Mesodermal cell (in vitro differentiated cells): ENCODE results near the gene ACTL6B. TPM values are rescaled to one million over a fixed set of nuclear protein-coding genes. Genes with fewer than 3 reads are reported as not detected.
"Not testable (repeated sequence)": the region's sequence is repeated elsewhere in the genome, so short reads cannot be mapped to it uniquely, and the experiment has no call there.

Source experiments
- H3K27ac ChIP-seq: 2 replicates; pipeline ENCODE4 v1.7.0; 2013; ENCODE audit warnings: mild to moderate bottlenecking, low read depth, low read length, moderate library complexity; ENCODE audit not compliant: severe bottlenecking
- H3K36me3 ChIP-seq: 2 replicates; pipeline ENCODE4 v1.7.1; 2013; ENCODE audit warnings: mild to moderate bottlenecking, low read length, moderate library complexity; ENCODE audit not compliant: control insufficient read depth, insufficient read depth
- H3K4me1 ChIP-seq: one replicate; pipeline ENCODE4 v1.7.1; 2013; ENCODE audit warnings: mild to moderate bottlenecking, low read length; ENCODE audit not compliant: insufficient read depth, control insufficient read depth, poor library complexity, severe bottlenecking
- H3K4me3 ChIP-seq: 2 replicates; pipeline ENCODE4 v1.7.0; 2013; ENCODE audit warnings: low read length, control low read depth, mild to moderate bottlenecking; ENCODE audit not compliant: insufficient read depth, poor library complexity, severe bottlenecking; ENCODE audit errors: extremely low read depth
- H3K9me3 ChIP-seq: 2 replicates; pipeline ENCODE4 v1.7.1; 2013; ENCODE audit warnings: mild to moderate bottlenecking, low read length, moderate library complexity; ENCODE audit not compliant: control insufficient read depth
- WGBS, 2 experiments: methylation state at CpG; one replicate each; pipeline ENCODE4 v1.1.5; 2013; ENCODE audit warnings: missing lambda C conversion rate in 2 of 2; ENCODE audit not compliant: insufficient coverage in 2 of 2; 5-methylcytosine and 5-hydroxymethylcytosine counted together
- polyA plus RNA-seq, 2 experiments: library from polyadenylated mRNA; stranded (reverse); fragments of 50-300 nt; gene quantifications; one replicate each; pipeline ENCODE4 v1.2.3, GENCODE V29; 2013

Gene ACTL6B
- 1.4 TPM for polyA plus RNA-seq (2013, experiment 1 of 2)
- 1.5 TPM for polyA plus RNA-seq (2013, experiment 2 of 2)

- 7 to 10% methylated on average over 47 to 62 of the region's 63 CpGs for WGBS, 2 experiments
- Histone ChIP-seq H3K4me3 (no peak within 1 kb of the TSS), H3K4me1 (no peaks in the 10 kb centered on the region), H3K36me3 (no peaks in the 10 kb centered on the region), H3K27ac (no peak within 1 kb of the TSS), H3K9me3 (no peaks in the 10 kb centered on the region)
Observed at GRCh38 chr7:100655908-100656674, at the start of gene ACTL6B. Gene ACTL6B (minus strand): TSS chr7:100656448. CDS start chr7:100656354, 94 bp downstream.

- H3K9me3 ChIP-seq: no peaks in the 10 kb centered on the region
- 0 to 1% methylated on average over 19 to 25 of the region's 25 CpGs for WGBS, 2 experiments
- peaks cover 10% of the 10 kb centered on the region for H3K4me1 ChIP-seq
- H3K4me3 ChIP-seq: peak overlapping the region; percentile 97
- H3K27ac ChIP-seq: peak overlapping the region; percentile 95
- peaks cover 22% of the 10 kb centered on the region for H3K36me3 ChIP-seq
Observed at GRCh38 chr7:100705320-100705752, 49.1 kb upstream of the ACTL6B start.

GRCh38 chr7:100701089-100701488, 44.8 kb upstream of the ACTL6B start:
- H3K27ac ChIP-seq, H3K4me1 ChIP-seq, H3K4me3 ChIP-seq, H3K36me3 ChIP-seq, H3K9me3 ChIP-seq: not testable (repeated sequence)
- 91 to 96% methylated on average over 3 of the region's 3 CpGs for WGBS, 2 experiments

GRCh38 chr7:100699018-100699417, 42.8 kb upstream of the ACTL6B start:
- Histone ChIP-seq H3K27ac (no peak overlapping the region), H3K9me3 (no peaks in the 10 kb centered on the region), H3K36me3 (no peaks in the 10 kb centered on the region), H3K4me3 (no peak overlapping the region), H3K4me1 (no peaks in the 10 kb centered on the region)
- WGBS, 2 experiments: 88 to 95% methylated on average over 5 of the region's 6 CpGs

- Histone ChIP-seq H3K36me3 (peaks cover 2% of the 10 kb centered on the region), H3K4me1 (peaks cover 16% of the 10 kb centered on the region), H3K9me3 (no peaks in the 10 kb centered on the region), H3K4me3 (no peak overlapping the region), H3K27ac (no peak overlapping the region)
- 90 to 95% methylated on average over 2 to 4 of the region's 6 CpGs for WGBS, 2 experiments
Observed at GRCh38 chr7:100696123-100696521, 39.9 kb upstream of the ACTL6B start.

GRCh38 chr7:100694098-100694745, 38.0 kb upstream of the ACTL6B start, which contains the start of gene GIGYF1:
Gene GIGYF1 (minus strand): TSS chr7:100694250. CDS start chr7:100688238, 6,012 bp downstream.
- Histone ChIP-seq H3K9me3 (no peaks in the 10 kb centered on the region), H3K4me1 (peaks cover 22% of the 10 kb centered on the region), H3K27ac (peak within 1 kb of the TSS; percentile 29), H3K36me3 (peaks cover 18% of the 10 kb centered on the region), H3K4me3 (peak within 1 kb of the TSS; percentile 86)
- 1% methylated on average over 14 to 20 of the region's 102 CpGs for WGBS, 2 experiments

GRCh38 chr7:100693312-100694097, 37.3 kb upstream of the ACTL6B start:
- Histone ChIP-seq H3K4me3 (peak overlapping the region; percentile 86), H3K27ac (peak overlapping the region; percentile 29), H3K4me1 (peaks cover 22% of the 10 kb centered on the region), H3K9me3 (no peaks in the 10 kb centered on the region), H3K36me3 (peaks cover 24% of the 10 kb centered on the region)
- WGBS, 2 experiments: 0% methylated on average over 24 to 78 of the region's 81 CpGs

- Histone ChIP-seq H3K4me3 (peak overlapping the region; percentile 86), H3K9me3 (no peaks in the 10 kb centered on the region), H3K27ac (no peak overlapping the region), H3K4me1 (peaks cover 26% of the 10 kb centered on the region), H3K36me3 (peaks cover 32% of the 10 kb centered on the region)
- WGBS, 2 experiments: 71% methylated on average over 3 of the region's 6 CpGs
Observed at GRCh38 chr7:100692578-100692961, 36.3 kb upstream of the ACTL6B start.

GRCh38 chr7:100691676-100692577, 35.7 kb upstream of the ACTL6B start:
- H3K4me1 ChIP-seq: peaks cover 27% of the 10 kb centered on the region
- peak overlapping the region; percentile 43 for H3K27ac ChIP-seq
- H3K4me3 ChIP-seq: peak overlapping the region; percentile 86
- peaks cover 39% of the 10 kb centered on the region for H3K36me3 ChIP-seq
- WGBS, 2 experiments: 19 to 31% methylated on average over 17 to 19 of the region's 28 CpGs
- no peaks in the 10 kb centered on the region for H3K9me3 ChIP-seq
